Naive thymus-derived CD4-positive, alpha-beta T cell (primary cell): ENCODE results near the gene CRYM. TPM values are rescaled to one million over a fixed set of nuclear protein-coding genes. Genes with fewer than 3 reads are reported as not detected.

Experiments
- polyA plus RNA-seq, 2 donors: library from polyadenylated mRNA; unstranded; fragments of 300-500 nt; fragmentation: Illumina TruSeq; gene quantifications; one replicate each; pipeline ENCODE4 v1.2.3, GENCODE V29; 2021
- total RNA-seq, 6 experiments: library from RNA in 5 of 6; stranded (reverse) in 5 of 6; gene quantifications; 1 replicate in 5 of 6; 2 replicates in 1 of 6; pipeline ENCODE4 v1.2.3 and lab custom pipeline; 2021 to 2026

Gene CRYM
- total and polyA plus RNA-seq, 7 experiments from 2014 or later = 0.44 TPM; not detected in 6

Other genes starting within 250 kb of the CRYM start
- gene DNAH3, start 127.4 kb downstream of the CRYM start, total RNA-seq = not detected
- gene DNAH3, start 127.4 kb downstream of the CRYM start, polyA plus RNA-seq = not detected
- gene LDAF1, start 119.6 kb downstream of the CRYM start, total RNA-seq = 10 to 100 TPM in 3 of 5 experiments, 1 to 10 TPM in 2; 8.2 to 16.9 (median 11.0) TPM
- 10 to 100 TPM; 19.4 to 21.4 TPM for gene LDAF1, start 119.6 kb downstream of the CRYM start, polyA plus RNA-seq
- gene ZP2, start 66.7 kb downstream of the CRYM start, total RNA-seq = not detected
- gene ZP2, start 66.7 kb downstream of the CRYM start, polyA plus RNA-seq = not detected
- gene ANKS4B, start 44.6 kb downstream of the CRYM start, total RNA-seq = not detected
- gene ANKS4B, start 44.6 kb downstream of the CRYM start, polyA plus RNA-seq = not detected